ENCODE data around the gene TDO2.

DNA sequence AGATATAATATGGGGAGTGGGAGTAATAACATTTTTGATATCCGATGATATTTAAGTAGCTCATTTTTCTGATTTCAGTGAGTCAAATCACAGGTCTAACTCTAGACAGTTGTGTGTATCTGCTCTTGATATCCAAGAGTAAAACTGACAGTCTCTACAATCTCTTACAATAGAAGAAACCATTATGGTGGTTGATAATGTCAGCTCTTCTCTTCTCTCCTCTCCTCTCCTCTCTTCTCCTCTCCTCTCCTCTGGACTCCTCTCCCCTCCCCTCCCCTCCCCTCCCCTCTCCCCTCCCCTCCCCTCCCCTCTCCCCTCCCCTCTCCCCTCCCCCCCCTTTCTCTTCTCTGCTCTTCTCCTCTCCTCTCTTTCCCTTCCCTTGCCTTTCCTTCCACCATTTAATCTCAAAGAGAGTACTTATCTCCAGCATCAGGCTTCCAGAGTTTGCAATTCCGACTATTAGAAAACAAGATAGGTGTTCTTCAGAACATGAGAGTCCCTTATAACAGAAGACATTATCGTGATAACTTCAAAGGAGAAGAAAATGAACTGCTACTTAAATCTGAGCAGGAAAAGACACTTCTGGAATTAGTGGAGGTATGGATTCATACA, 6.2 kb downstream of the TDO2 start:
- TF ChIP-seq, protein P1, sequence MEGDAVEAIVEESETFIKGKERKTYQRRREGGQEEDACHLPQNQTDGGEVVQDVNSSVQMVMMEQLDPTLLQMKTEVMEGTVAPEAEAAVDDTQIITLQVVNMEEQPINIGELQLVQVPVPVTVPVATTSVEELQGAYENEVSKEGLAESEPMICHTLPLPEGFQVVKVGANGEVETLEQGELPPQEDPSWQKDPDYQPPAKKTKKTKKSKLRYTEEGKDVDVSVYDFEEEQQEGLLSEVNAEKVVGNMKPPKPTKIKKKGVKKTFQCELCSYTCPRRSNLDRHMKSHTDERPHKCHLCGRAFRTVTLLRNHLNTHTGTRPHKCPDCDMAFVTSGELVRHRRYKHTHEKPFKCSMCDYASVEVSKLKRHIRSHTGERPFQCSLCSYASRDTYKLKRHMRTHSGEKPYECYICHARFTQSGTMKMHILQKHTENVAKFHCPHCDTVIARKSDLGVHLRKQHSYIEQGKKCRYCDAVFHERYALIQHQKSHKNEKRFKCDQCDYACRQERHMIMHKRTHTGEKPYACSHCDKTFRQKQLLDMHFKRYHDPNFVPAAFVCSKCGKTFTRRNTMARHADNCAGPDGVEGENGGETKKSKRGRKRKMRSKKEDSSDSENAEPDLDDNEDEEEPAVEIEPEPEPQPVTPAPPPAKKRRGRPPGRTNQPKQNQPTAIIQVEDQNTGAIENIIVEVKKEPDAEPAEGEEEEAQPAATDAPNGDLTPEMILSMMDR (conservative IDR thresholded peaks at IDR 0.05 in 1 of 2, IDR thresholded peaks at IDR 0.05 in 1 of 2; ENCODE audit: low read depth in 1 of 2, low read length in 2 of 2) = no peak
- TF ChIP-seq EZH2 (IDR thresholded peaks at IDR 0.05; ENCODE audit: low read length, missing control alignments) = no peak

All from fibroblast of lung (primary cell).